Esophagus squamous epithelium (tissue), 5 donors: ENCODE results near the gene FBXW7. TPM values are rescaled to one million over a fixed set of nuclear protein-coding genes. Genes with fewer than 3 reads are reported as not detected.

Source experiments
- DNase-seq: peaks from one replicate; lab custom pipeline; 2025; lab: John Stamatoyannopoulos, UW
- H3K27ac ChIP-seq, 4 donors: fragments of 200-600 bp; sonication (generic); one replicate each; pipeline ENCODE4 v1.5.1; 2016 to 2019; ENCODE audit warnings: mild to moderate bottlenecking in 1 of 4
- H3K27me3 ChIP-seq, 4 donors: fragments of 200-600 bp; sonication (generic); 1 replicate in 3 of 4; 2 replicates in 1 of 4; pipeline versions ENCODE4 v1.5.1 to v1.6.0; 2017 to 2021; ENCODE audit warnings: antibody characterized with exemption in 1 of 4
- H3K36me3 ChIP-seq, 3 donors: fragments of 200-600 bp; sonication (generic); one replicate each; pipeline ENCODE4 v1.5.1; 2016 to 2019
- H3K4me1 ChIP-seq, 3 donors: fragments of 200-600 bp; sonication (generic); one replicate each; pipeline ENCODE4 v1.5.1; 2017 to 2019
- H3K4me3 ChIP-seq, 4 donors: fragments of 200-600 bp; sonication (generic); 1 replicate in 3 of 4; 2 replicates in 1 of 4; pipeline ENCODE4 v1.5.1; 2016 to 2019; ENCODE audit warnings: mild to moderate bottlenecking in 2 of 4, moderate library complexity in 1 of 4
- H3K9me3 ChIP-seq, 3 donors: fragments of 200-600 bp; sonication (generic); one replicate each; pipeline ENCODE4 v1.5.1; 2016 to 2019
- POLR2A ChIP-seq, 4 donors: fragments of 450-650 bp; IDR thresholded peaks; one replicate each; pipeline ENCODE4 v1.6.1; 2017; ENCODE audit warnings: antibody characterized with exemption in 4 of 4, mild to moderate bottlenecking in 4 of 4, moderate library complexity in 3 of 4
- WGBS, 2 donors: methylation state at CpG; one replicate each; pipeline ENCODE4 v1.1.5; 2018; 5-methylcytosine and 5-hydroxymethylcytosine counted together
- intact Hi-C: fragments of 100-400 bp; cut with DNase I; formaldehyde crosslinking; loops from one replicate; pipeline ENCODE4 v1.15.0; 2022
- total RNA-seq, 4 donors: library from RNA; depleted of rRNA; stranded (reverse); fragments of >200 nt; gene quantifications; one replicate each; pipeline ENCODE4 v1.1.0, GENCODE V29; 2016
- TF ChIP-seq, protein P1 (sequence below), 6 experiments: fragments of 450-650 bp in 4 of 6; fragments of 200-600 bp in 2 of 6; sonication (generic) in 2 of 6; IDR thresholded peaks; one replicate each; pipeline ENCODE4 v1.5.1; 2016 to 2019; ENCODE audit warnings: antibody characterized with exemption in 6 of 6, mild to moderate bottlenecking in 4 of 6, moderate library complexity in 4 of 6
- donor health status: DM: yes; HTN: yes; CAD: no.

FBXW7 gene
- total RNA-seq, 4 donors from 2014 or later: 32.3 to 92.7 (median 36.9) TPM

DNA sequence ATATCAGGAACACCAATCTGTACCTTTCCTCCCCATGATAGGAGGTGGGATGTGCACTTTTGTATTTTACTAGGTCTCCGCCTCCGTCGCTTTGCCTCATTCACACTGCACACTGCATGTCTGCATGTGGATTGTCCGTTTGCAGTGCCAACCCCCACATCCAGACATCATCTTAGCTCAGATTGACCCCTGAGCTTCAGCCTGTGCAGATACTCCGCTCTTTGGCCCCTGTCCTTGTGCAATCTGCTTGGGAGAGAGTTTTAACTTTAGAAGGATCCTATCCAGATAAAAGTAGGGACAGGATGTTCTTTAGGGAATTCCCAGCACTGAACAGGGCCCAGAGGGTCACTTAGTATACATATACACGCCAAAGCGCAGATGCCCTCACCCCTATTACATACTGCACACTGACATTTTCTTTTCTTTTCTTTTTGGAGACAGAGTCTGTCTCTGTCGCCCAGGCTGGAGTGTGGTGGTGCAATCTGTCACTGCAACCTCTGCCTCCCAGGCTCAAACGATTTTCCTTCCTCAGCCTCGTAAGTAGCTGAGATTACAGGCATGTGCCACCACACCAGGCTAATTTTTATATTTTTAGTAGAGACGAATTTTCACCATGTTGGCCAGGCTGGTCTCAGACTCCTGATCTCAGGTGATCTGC, 43.3 kb upstream of the FBXW7 start:
- WGBS, 2 donors: 79 to 92% methylated on average over 11 of the region's 11 CpGs
- TF ChIP-seq, protein P1, sequence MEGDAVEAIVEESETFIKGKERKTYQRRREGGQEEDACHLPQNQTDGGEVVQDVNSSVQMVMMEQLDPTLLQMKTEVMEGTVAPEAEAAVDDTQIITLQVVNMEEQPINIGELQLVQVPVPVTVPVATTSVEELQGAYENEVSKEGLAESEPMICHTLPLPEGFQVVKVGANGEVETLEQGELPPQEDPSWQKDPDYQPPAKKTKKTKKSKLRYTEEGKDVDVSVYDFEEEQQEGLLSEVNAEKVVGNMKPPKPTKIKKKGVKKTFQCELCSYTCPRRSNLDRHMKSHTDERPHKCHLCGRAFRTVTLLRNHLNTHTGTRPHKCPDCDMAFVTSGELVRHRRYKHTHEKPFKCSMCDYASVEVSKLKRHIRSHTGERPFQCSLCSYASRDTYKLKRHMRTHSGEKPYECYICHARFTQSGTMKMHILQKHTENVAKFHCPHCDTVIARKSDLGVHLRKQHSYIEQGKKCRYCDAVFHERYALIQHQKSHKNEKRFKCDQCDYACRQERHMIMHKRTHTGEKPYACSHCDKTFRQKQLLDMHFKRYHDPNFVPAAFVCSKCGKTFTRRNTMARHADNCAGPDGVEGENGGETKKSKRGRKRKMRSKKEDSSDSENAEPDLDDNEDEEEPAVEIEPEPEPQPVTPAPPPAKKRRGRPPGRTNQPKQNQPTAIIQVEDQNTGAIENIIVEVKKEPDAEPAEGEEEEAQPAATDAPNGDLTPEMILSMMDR (IDR thresholded peaks at IDR 0.05): no peak
- no peak for TF ChIP-seq POLR2A (IDR thresholded peaks at IDR 0.05)
- no peak for DNase-seq
- intact Hi-C loops: no loop called here
- Histone ChIP-seq H3K4me3 (no peak overlapping the region), H3K4me1 (no peaks in the 10 kb centered on the region), H3K27me3 (no peaks in the 10 kb centered on the region), H3K27ac (no peak overlapping the region), H3K9me3 (no peaks in the 10 kb centered on the region), H3K36me3 (no peaks in the 10 kb centered on the region)

DNA sequence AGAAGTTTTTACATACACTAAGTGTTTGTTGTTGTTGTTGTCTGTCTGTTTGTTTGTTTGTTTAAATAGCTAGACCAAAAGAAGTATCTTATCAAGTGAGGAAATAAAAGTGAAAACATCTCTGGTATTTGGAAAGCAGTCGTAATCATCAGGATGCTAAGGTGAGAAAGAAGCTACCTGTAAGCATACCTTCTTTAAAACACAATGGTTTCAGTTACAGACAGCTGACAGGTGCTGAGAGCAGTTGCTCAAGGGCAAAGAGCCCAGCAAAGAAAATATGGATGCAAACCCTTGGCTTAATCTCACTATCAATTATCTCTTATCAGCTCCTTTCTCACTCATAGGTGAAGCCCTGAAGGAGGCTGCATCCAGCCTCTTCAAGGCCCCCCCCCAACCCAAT, 42.8 kb upstream of the FBXW7 start:
- H3K4me3 ChIP-seq: no peak overlapping the region
- H3K36me3 ChIP-seq: no peaks in the 10 kb centered on the region
- no peak for TF ChIP-seq POLR2A (IDR thresholded peaks at IDR 0.05)
- TF ChIP-seq, protein P1 (IDR thresholded peaks at IDR 0.05): no peak
- no peaks in the 10 kb centered on the region for H3K4me1 ChIP-seq
- DNase-seq: no peak
- H3K27ac ChIP-seq: no peak overlapping the region
- 78 to 80% methylated on average over 1 of the region's 1 CpG for WGBS, 2 donors
- no peaks in the 10 kb centered on the region for H3K27me3 ChIP-seq
- H3K9me3 ChIP-seq: no peaks in the 10 kb centered on the region
- intact Hi-C loops: no loop called here

DNA sequence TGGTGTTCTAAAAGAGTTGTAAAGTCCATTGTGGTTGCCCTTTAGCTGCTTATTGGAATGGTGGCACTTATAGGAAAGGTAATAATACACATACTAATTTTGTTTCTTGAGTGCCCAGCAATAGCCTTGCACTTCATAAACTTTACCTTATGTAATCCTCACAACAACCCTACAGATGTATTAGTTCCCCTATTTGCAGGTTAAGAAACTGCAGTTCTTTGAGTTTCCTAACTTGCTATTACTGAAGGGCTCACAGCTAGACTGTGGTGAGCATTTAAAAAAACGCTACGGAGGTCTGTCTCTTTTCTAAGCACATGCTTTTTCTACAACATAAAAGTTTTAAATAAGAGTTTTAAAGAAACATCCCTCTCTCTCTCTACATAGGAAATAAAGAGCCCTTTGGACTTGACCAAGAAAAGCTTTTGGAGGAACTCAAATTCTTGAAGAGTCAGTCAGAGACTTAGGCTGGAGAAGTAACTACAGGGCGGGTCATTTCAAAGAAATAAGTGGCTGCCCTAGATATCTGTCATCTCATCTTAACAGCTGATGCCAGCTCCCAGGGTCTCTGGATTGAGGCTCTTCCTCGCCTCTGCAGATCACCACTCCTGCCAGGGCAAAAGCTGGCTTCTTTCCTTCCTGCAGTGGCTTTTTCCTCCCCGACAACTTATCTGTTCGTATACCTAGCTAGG, 42.0 kb upstream of the FBXW7 start:
- no peak overlapping the region for H3K27ac ChIP-seq
- peaks cover 0 to 6% (median 0%) of the 10 kb centered on the region in 3 donors for H3K4me1 ChIP-seq
- H3K27me3 ChIP-seq: no peaks in the 10 kb centered on the region
- H3K36me3 ChIP-seq: no peaks in the 10 kb centered on the region
- no peak for TF ChIP-seq POLR2A (IDR thresholded peaks at IDR 0.05)
- TF ChIP-seq, protein P1 (IDR thresholded peaks at IDR 0.05): no peak
- 62 to 76% methylated on average over 6 of the region's 6 CpGs for WGBS, 2 donors
- H3K9me3 ChIP-seq: no peaks in the 10 kb centered on the region
- H3K4me3 ChIP-seq: no peak overlapping the region
- DNase-seq: no peak
- intact Hi-C loops: no loop called here

DNA sequence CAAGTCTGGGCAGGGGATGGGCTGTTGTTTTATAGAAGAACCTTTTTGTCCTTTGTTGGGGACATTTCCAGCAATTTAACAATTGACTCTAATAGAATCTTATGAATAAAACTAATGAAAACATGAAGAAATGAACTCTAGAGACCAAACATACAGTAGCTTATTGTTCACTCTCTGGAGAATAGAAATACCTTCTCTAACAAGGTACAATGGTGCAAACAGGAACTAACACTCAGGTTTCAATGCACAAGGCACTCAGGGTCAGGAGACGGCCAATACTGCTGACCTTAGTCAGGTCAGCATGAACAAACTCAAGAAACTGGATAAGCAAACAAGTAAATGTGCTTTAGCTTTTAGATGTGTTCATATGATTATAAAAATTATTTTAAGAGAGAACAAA, 39.6 kb upstream of the FBXW7 start:
- H3K27ac ChIP-seq: no peak overlapping the region
- H3K36me3 ChIP-seq: no peaks in the 10 kb centered on the region
- no peak overlapping the region for H3K4me3 ChIP-seq
- no peaks in the 10 kb centered on the region for H3K27me3 ChIP-seq
- H3K4me1 ChIP-seq: peaks cover 0 to 21% (median 0%) of the 10 kb centered on the region in 3 donors
- intact Hi-C loops: no loop called here
- no peak for DNase-seq
- TF ChIP-seq, protein P1 (IDR thresholded peaks at IDR 0.05): no peak
- TF ChIP-seq POLR2A (IDR thresholded peaks at IDR 0.05): no peak
- 73 to 85% methylated on average over 1 of the region's 1 CpG for WGBS, 2 donors
- no peaks in the 10 kb centered on the region for H3K9me3 ChIP-seq

DNA sequence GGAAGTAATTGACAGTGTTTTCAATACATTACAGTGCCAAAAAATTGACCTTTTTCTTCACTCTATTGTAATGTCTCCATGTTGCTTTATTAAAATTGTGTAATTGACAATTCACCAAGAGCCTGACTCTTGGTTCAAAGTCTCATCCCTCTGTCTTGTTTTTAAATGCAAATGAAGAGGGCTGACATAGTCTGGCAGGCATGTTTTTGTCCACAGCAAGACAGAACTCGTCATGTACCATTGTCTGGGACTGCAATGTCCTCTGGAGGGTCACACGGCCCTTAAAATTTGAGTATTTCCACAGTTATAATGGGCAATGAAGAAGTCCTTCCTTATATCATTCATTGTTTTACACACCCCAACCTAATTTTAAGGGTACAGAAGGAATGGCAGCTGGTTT, 38.0 kb upstream of the FBXW7 start:
- Histone ChIP-seq H3K27ac (peak overlapping the region in 1 of 4 donors; percentile 28), H3K4me3 (no peak overlapping the region), H3K27me3 (no peaks in the 10 kb centered on the region), H3K9me3 (no peaks in the 10 kb centered on the region), H3K4me1 (peaks cover 0 to 21% (median 0%) of the 10 kb centered on the region in 3 donors), H3K36me3 (no peaks in the 10 kb centered on the region)
- WGBS, 2 donors: 77 to 90% methylated on average over 2 of the region's 2 CpGs
- DNase-seq: no peak
- TF ChIP-seq POLR2A (IDR thresholded peaks at IDR 0.05): no peak
- TF ChIP-seq, protein P1 (IDR thresholded peaks at IDR 0.05): no peak
- intact Hi-C loops: no loop called here
